Measurements from ENCODE around the gene ABTB2. TPM values are rescaled to one million over a fixed set of nuclear protein-coding genes. Genes with fewer than 3 reads are reported as not detected.

The ABTB2 gene
- total and polyA plus RNA-seq, 2 experiments from 2014 or later, result 2.6 to 12.1 TPM

GRCh38 chr11:34215806-34216453 is 141.9 kb downstream of the ABTB2 start (continued):
- TF ChIP-seq ZNF462 (CRISPR knock-in tag; IDR thresholded peaks at IDR 0.05) (no peak), CREB1 (CRISPR knock-in tag; IDR thresholded peaks at IDR 0.05; ENCODE audit: low read depth) (no peak), EZH2 (IDR thresholded peaks at IDR 0.05; ENCODE audit: low read depth, unreplicated experiment) (no peak), ZNF114 (CRISPR knock-in tag; IDR thresholded peaks at IDR 0.05) (no peak), JUNB (IDR thresholded peaks at IDR 0.05; ENCODE audit: unreplicated experiment) (no peak), EZH2phosphoT487 (IDR thresholded peaks at IDR 0.05; ENCODE audit: unreplicated experiment) (no peak), ETS1 (IDR thresholded peaks at IDR 0.05) (no peak)

Measured in GM23338 (cell line).